Colonic mucosa (tissue), 4 donors: ENCODE results near the gene XPR1. TPM values are rescaled to one million over a fixed set of nuclear protein-coding genes. Genes with fewer than 3 reads are reported as not detected.

Experiments used
- DNase-seq: peaks from one replicate; pipeline ENCODE4 v3.0.0-alpha.2; 2020
- H3K27ac ChIP-seq: fragments of 200-600 bp; one replicate; pipeline ENCODE4 v1.8.0; 2021
- H3K27me3 ChIP-seq: fragments of 200-600 bp; one replicate; pipeline ENCODE4 v1.8.0; 2021
- H3K36me3 ChIP-seq: fragments of 200-600 bp; one replicate; pipeline ENCODE4 v1.8.0; 2021
- H3K4me1 ChIP-seq: fragments of 200-600 bp; one replicate; pipeline ENCODE4 v1.8.0; 2021; ENCODE audit warnings: mild to moderate bottlenecking
- H3K4me3 ChIP-seq: fragments of 200-600 bp; one replicate; pipeline ENCODE4 v1.8.0; 2021
- H3K9ac ChIP-seq, 2 donors: one replicate each; pipeline ENCODE4 v1.7.0; 2013; ENCODE audit warnings: control low read depth in 2 of 2, low read depth in 2 of 2, low read length in 2 of 2
- H3K9me3 ChIP-seq: fragments of 200-600 bp; one replicate; pipeline ENCODE4 v1.8.0; 2021
- CTCF ChIP-seq: fragments of 200-600 bp; IDR thresholded peaks from one replicate; pipeline ENCODE4 v1.8.0; 2022; ENCODE audit warnings: antibody characterized with exemption, mild to moderate bottlenecking
- intact Hi-C: fragments of 100-400 bp; cut with DNase I; formaldehyde crosslinking; loops from one replicate; pipeline ENCODE4 v1.14.1; 2022
- total RNA-seq, 2 donors: library from RNA; stranded (reverse); fragmentation: NEBNext Ultra II Directional in 1 of 2; extraction: Animal tissue kit (Norgen Biotek cat#: 25700) in 1 of 2; gene quantifications; one replicate each; pipeline ENCODE4 v1.2.1, GENCODE V29; 2021
- donor health status: healthy.
- donor health status: DM: no; HTN: no; CAD: no.
- donor health status: DM: no; HTN: no; CAD: no.

Gene XPR1
- total RNA-seq, 2 donors from 2014 or later, result 20.5 to 25.8 TPM

DNA sequence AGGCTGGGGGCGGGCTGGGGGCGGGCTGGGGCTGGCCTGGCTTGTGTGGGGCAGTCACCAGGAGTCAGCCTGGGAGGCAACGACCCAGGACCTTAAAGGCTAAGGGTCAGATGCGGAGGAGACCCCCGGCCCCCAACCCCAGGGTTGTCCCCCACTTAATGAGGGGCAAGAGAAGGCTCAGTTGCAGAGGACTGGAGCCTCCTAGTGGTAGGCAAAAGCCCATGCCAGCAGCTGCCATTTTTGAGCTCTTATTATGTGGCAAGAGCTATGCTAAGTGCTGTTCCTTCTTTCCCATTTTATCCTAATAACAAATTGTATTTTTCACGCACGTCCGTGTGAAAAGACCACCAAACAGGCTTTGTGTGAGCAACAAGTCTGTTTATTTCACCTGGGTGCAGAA lies 288.9 kb downstream of the XPR1 start:
- no peak for DNase-seq
- TF ChIP-seq CTCF, result no peak
- Histone ChIP-seq H3K9me3 (no peaks in the 10 kb centered on the region), H3K27me3 (no peaks in the 10 kb centered on the region), H3K27ac (no peak overlapping the region), H3K36me3 (no peaks in the 10 kb centered on the region), H3K9ac (no peak overlapping the region), H3K4me1 (no peaks in the 10 kb centered on the region), H3K4me3 (no peak overlapping the region)
- intact Hi-C loops, result no loop called here

DNA sequence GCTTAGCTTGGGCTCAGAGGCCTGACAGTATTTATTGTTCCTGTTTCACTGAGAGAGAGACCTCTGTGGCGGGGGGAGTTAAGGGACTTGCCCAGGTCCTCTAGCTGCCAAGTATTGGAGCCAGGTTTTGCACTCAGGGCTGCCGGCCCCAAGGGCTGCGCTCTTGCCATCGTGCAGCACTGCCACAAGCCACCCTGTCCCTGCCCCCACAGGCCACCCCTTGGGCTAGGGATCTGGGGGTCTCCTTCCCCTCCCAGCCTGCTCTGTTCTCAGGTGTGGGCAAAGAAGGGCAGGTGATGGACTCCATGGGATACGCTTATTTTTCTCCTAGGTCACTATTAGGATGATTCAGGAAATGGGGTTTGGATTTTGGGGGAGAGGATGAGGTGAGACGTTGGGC lies 289.6 kb downstream of the XPR1 start:
- no peak overlapping the region for H3K4me3 ChIP-seq
- H3K36me3 ChIP-seq, result no peaks in the 10 kb centered on the region
- no peak overlapping the region for H3K27ac ChIP-seq
- DNase-seq, result no peak
- no peaks in the 10 kb centered on the region for H3K9me3 ChIP-seq
- H3K27me3 ChIP-seq, result no peaks in the 10 kb centered on the region
- H3K9ac ChIP-seq, result no peak overlapping the region
- TF ChIP-seq CTCF, result no peak
- H3K4me1 ChIP-seq, result no peaks in the 10 kb centered on the region
- intact Hi-C loops, result no loop called here

DNA sequence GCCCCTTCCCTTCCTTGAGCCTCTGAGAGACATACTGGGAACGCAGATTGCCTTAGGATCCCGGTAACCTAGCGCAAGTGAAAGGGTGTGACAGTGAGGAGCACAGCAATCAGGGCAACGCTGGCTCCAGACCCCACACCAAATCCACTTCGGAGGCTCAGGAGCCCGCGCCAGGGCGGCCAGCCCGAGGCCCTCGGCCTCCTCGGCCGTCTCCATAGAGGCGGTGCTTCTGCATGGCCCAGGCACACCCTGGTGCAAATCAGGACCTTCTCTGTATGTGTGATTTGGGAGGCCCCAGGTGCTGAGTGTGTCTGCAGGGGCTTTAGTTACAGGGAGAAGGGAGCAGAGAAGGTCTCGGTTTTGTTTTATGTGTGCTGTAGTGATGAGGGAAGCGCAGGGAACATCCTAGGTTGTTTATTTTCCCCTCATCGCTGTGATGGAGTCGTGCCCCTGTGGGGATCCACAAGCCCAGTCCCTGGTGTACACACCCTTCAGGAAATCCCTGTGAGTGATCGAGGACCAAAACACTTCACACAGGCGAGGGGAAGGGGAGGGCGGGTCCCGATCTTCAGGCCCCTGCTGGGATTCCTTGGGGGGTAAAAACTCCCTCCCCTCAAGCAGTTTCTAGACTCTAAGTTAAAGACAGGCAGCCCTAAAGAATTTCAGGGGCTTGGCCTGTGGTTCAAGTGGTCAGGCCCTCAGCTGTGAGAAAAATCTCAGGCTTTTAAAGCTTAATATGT lies 290.2 kb downstream of the XPR1 start:
- Histone ChIP-seq H3K4me1 (no peaks in the 10 kb centered on the region), H3K27me3 (no peaks in the 10 kb centered on the region), H3K9ac (no peak overlapping the region), H3K4me3 (no peak overlapping the region), H3K36me3 (no peaks in the 10 kb centered on the region), H3K9me3 (no peaks in the 10 kb centered on the region), H3K27ac (no peak overlapping the region)
- no peak for DNase-seq
- no peak for TF ChIP-seq CTCF
- intact Hi-C loops, result no loop called here

DNA sequence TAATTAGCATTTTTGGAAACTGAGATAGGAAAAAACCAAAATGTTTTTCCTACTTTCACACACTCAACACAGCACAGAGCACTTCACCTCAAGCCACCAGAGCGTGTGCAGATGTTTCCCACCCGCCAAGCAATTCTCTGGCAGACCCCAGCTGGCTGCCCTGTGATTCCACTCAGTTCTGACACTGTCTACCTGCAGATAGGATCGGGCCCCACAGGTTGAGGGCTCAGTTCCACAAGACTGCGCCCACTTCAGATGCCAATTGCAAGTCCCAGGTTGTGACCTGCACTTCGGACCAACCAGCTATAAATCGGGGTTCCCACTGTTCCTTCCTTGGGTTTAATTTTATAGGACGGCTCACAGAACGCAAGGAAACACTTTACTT lies 290.8 kb downstream of the XPR1 start:
- DNase-seq, result no peak
- H3K4me3 ChIP-seq, result no peak overlapping the region
- H3K27me3 ChIP-seq, result no peaks in the 10 kb centered on the region
- TF ChIP-seq CTCF, result no peak
- no peak overlapping the region for H3K27ac ChIP-seq
- no peaks in the 10 kb centered on the region for H3K36me3 ChIP-seq
- H3K9ac ChIP-seq, result no peak overlapping the region
- no peaks in the 10 kb centered on the region for H3K4me1 ChIP-seq
- intact Hi-C loops, result no loop called here
- H3K9me3 ChIP-seq, result no peaks in the 10 kb centered on the region

GRCh38 chr1:180923021-180923841 lies 291.4 kb downstream of the XPR1 start:
- Histone ChIP-seq H3K27ac (no peak overlapping the region), H3K9ac (no peak overlapping the region), H3K4me3 (no peak overlapping the region), H3K9me3 (no peaks in the 10 kb centered on the region), H3K4me1 (no peaks in the 10 kb centered on the region), H3K27me3 (no peaks in the 10 kb centered on the region), H3K36me3 (no peaks in the 10 kb centered on the region)
- intact Hi-C loops, result no loop called here
- no peak for DNase-seq
- no peak for TF ChIP-seq CTCF
